ENCODE results near the gene MAD1L1.

GRCh38 chr7:1948301-1948796 lies 284.4 kb downstream of the MAD1L1 start:
- TF ChIP-seq CTCF (tag by site-specific recombination; IDR thresholded peaks at IDR 0.05) (no peak), KLF17 (tag by site-specific recombination; IDR thresholded peaks at IDR 0.05) (no peak), SP2 (tag by site-specific recombination; IDR thresholded peaks at IDR 0.05) (no peak), SP7 (tag by site-specific recombination; IDR thresholded peaks at IDR 0.05) (no peak), ZNF843 (tag by site-specific recombination; IDR thresholded peaks at IDR 0.05) (no peak), EGR2 (tag by site-specific recombination; IDR thresholded peaks at IDR 0.05; ENCODE audit: low read depth) (no peak), ZBTB44 (tag by site-specific recombination; IDR thresholded peaks at IDR 0.05) (no peak), ZNF549 (tag by site-specific recombination; IDR thresholded peaks at IDR 0.05) (no peak), OVOL3 (tag by site-specific recombination; IDR thresholded peaks at IDR 0.05) (no peak), ZNF391 (tag by site-specific recombination; IDR thresholded peaks at IDR 0.05; ENCODE audit: borderline replicate concordance, low read depth) (no peak), BCL11A (tag by site-specific recombination; IDR thresholded peaks at IDR 0.05; ENCODE audit: low read depth) (no peak), SETDB1 (IDR thresholded peaks at IDR 0.05; ENCODE audit: insufficient read length, low read length) (no peak)
- TF ChIP-seq, protein P1, sequence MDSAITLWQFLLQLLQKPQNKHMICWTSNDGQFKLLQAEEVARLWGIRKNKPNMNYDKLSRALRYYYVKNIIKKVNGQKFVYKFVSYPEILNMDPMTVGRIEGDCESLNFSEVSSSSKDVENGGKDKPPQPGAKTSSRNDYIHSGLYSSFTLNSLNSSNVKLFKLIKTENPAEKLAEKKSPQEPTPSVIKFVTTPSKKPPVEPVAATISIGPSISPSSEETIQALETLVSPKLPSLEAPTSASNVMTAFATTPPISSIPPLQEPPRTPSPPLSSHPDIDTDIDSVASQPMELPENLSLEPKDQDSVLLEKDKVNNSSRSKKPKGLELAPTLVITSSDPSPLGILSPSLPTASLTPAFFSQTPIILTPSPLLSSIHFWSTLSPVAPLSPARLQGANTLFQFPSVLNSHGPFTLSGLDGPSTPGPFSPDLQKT (IDR thresholded peaks at IDR 0.05; ENCODE audit: borderline replicate concordance, low read depth, low read length) = no peak
- TF ChIP-seq, protein P2, sequence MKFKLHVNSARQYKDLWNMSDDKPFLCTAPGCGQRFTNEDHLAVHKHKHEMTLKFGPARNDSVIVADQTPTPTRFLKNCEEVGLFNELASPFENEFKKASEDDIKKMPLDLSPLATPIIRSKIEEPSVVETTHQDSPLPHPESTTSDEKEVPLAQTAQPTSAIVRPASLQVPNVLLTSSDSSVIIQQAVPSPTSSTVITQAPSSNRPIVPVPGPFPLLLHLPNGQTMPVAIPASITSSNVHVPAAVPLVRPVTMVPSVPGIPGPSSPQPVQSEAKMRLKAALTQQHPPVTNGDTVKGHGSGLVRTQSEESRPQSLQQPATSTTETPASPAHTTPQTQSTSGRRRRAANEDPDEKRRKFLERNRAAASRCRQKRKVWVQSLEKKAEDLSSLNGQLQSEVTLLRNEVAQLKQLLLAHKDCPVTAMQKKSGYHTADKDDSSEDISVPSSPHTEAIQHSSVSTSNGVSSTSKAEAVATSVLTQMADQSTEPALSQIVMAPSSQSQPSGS (tag by site-specific recombination; IDR thresholded peaks at IDR 0.05; ENCODE audit: low read depth) = no peak

Data from HEK293 (cell line).